Tibial nerve (tissue), 3 donors: ENCODE data around the gene KCNH2.

Source experiments
- CTCF ChIP-seq, 5 experiments: fragments of 200-600 bp in 3 of 5; fragments of 450-650 bp in 2 of 5; sonication (generic) in 3 of 5; IDR thresholded peaks; one replicate each; pipeline ENCODE4 v1.5.1; 2016 to 2019; ENCODE audit warnings: antibody characterized with exemption in 5 of 5, mild to moderate bottlenecking in 3 of 5, moderate library complexity in 2 of 5
- POLR2A ChIP-seq, 2 donors: fragments of 450-650 bp; IDR thresholded peaks; one replicate each; pipeline ENCODE4 v1.6.1; 2017; ENCODE audit warnings: antibody characterized with exemption in 2 of 2, mild to moderate bottlenecking in 2 of 2, moderate library complexity in 2 of 2

DNA sequence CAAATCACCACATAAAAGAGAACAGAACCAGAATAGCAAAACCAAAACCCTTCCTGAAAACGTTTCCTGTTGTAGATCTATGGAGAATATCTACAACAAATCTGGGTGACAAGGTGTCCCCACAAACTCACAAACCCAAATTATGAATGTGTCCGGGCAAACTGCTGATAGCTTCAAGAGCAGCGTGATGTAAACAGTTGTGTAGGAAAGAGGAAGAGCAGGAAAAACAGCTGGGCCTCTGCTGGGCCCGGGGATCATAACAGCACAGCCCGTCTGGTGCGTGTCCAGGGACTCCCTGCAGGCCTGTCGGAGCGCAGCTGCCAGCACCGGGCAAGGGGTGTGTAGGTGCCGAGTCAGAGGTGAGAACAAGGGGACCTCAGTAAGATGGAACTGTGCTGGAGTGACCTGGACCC lies 53.7 kb downstream of the KCNH2 start:
- TF ChIP-seq CTCF (IDR thresholded peaks at IDR 0.05) (no peak), POLR2A (IDR thresholded peaks at IDR 0.05) (no peak)
